NCI-H2196 (cell line): ENCODE measurements around the gene TNKS2.
"Not testable (repeated sequence)": the region's sequence is repeated elsewhere in the genome, so short reads cannot be mapped to it uniquely, and the experiment has no call there.

Source experiments
- DNase-seq: peaks from one replicate; lab custom pipeline; 2025; ENCODE audit not compliant: unreplicated experiment; lab: John Stamatoyannopoulos, UW

Gene TNKS2

DNA sequence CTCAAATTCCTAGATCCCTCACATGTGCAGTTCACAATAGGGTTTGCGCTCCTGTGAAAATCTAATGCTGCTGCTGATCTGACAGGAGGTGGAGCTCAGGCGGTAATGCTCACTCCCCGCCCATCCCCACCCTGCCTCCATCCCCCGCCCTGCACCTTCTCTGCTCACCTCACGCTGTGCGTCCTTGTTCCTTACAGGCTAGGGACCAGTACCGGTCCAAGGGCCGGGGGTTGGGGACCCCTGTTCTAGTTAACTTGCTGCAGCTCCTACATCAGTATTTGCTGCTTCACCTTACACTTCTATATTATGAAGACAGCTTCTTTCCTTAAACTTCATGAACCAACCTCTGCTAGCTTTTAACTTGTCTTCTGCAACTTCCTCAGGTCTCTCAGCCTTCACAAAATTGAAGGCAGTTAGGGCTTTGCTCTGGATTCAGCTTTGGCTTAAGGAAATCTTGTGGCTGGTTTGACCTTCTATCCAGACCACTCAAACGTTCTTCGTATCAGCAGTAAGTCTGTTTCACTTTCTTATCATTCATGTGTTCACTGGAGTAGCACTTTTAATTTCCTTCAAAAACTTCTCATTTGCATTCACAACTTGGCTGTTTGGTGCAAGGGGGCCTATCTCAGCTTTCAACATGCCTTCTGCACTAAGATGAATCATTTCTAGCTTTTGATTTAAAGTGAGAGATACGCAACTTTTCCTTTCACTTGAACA, 1.7 kb upstream of the TNKS2 start:
- no peak for DNase-seq

GRCh38 chr10:91797048-91797690, 1.1 kb upstream of the TNKS2 start:
- no peak for DNase-seq

- DNase-seq = peak; percentile 4
Measured at GRCh38 chr10:91798649-91799611, 704 bp downstream of the TNKS2 start.

GRCh38 chr10:91799612-91799975, 1.4 kb downstream of the TNKS2 start:
- DNase-seq = no peak

DNA sequence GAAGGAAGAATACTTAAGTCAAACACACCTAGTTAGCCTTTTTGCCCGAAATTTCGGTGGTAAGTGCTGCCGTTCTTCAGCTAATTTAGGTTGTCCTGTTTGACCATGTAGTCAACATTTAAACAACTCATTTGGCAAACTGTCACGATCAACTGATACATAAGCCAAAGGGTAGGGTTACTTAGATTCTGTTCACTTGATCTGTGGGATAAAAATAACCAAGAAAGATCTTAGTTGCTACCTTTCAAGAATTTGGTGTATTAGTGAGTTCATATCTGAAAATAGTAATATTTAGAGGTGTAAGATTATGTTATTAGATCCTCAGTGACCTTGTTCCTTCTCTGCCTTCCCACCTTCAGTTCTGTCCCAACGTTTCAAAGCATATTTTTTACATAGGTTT, 2.0 kb downstream of the TNKS2 start:
- DNase-seq = no peak

GRCh38 chr10:91800756-91801155, 2.5 kb downstream of the TNKS2 start:
- no peak for DNase-seq

DNA sequence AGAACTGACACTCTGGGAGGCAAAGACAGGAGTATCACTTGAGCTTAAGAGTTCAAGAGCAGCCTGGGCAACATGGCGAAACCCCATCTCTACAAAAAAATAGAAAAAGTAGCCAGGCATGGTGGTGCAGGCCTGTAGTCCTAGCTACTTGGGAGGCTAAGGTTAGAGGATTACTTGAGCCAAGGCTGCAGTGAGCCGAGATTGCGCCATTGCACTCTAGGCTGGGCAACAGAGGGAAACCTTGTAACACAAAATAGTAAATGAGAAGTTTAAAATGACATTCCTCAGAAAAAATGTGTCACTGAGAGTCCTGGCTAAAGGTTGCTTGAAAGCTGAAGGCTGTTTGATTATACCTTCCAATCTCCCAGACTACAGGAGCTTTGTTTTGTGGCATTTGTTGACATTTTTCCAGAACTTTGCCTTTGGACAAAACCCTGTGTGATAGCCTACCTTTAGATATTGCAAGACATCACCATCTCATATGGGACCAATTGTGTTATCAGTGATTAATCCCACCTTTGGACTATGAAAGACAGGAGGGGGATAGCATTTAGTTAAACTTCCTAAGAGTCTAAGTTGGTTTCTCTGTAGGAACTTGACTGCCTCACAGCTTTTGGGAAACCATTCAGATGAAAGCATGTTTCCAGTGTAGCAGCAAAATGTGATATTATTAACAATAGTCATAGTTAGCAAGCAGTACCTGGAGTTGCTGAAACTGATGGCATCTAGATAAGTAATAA, 5.3 kb downstream of the TNKS2 start:
- no peak for DNase-seq

- DNase-seq = no peak
Measured at GRCh38 chr10:91804126-91804510, 5.9 kb downstream of the TNKS2 start.

DNA sequence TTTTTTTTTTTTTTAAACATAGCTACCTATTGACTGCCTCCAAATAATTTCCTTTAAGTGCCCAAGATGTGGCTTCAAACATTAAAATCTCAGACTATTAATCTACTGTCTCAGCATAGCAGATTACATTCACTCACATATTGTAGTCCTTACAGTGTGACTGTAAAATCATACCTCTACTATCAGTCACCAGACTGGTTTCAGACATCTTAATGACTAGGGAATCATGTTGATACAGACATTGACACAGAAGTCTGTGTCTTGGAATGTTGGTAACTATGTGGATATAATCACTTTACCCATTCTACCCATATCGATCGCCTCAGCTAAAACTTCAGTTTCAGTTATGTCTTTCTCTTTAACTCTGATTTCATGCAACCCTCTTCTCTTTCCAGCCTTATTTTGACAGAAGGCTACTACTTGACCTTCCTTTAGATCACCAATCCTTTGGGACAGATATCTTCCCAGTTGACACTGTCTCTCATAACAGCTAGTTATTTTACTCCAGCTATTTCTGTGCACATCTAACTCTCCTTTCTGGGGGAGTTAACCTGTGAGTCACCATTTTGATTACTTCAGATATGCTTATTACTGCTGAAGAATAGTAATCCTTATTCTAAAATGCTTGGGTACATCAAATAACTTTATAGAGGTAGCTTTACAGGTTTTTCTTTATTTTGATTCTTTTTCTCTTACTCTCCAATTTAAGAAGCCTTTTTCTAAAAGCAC, 7.0 kb downstream of the TNKS2 start:
- no peak for DNase-seq

DNA sequence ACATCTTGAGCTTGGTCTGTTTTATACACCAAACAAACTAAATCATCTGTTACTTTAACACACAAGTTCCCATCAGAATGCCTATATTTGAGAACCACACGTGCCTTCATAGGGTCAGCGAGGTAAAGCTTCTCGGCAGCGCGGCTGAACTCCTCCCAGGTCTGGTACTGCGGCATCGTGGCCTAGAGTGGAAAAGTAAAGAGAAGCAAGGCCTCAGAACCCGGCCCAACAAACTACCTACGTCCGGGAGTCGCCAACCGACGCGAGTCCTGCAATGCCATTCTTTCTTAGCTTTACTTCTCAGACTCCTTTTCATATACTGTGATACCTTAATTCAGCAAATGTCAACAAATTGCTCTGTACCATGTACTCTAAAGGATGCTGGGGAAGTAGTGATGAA, 9.0 kb downstream of the TNKS2 start:
- DNase-seq = not testable (repeated sequence)

DNA sequence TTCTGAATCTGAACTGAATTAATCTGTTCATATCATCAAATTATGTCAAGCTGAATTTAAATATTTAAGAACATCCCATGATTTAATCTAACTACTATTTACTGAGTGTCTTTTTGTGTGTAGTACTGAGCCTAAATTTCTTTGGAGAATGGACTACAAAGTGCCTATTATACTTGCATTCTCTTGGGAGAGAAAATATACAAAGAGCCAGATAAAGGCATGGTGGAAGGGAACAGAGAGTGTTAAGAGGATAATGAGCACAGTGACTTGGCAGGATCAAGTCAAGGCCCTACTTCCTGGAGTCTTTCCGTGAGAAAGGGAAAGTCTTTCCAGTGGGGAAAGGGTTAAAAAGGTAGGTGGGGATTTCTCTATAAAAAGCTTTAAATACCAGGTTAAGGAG, 15.0 kb downstream of the TNKS2 start:
- DNase-seq = no peak

DNA sequence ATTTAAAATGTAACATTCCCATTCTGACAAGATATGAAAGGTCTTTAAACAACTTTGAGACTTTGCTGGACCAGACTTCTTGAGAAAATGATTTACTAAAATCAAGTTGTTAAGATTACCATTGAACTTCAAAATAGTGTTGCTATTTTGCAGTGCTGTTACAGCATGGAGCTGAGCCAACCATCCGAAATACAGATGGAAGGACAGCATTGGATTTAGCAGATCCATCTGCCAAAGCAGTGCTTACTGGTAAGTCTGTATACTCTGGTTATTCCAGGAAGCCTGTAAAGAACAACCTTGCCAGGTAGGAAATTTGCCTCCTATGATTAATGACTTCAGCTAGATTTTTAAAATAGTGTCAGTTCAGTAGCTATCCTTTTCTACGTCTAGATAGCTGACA, 18.8 kb downstream of the TNKS2 start:
- no peak for DNase-seq

DNA sequence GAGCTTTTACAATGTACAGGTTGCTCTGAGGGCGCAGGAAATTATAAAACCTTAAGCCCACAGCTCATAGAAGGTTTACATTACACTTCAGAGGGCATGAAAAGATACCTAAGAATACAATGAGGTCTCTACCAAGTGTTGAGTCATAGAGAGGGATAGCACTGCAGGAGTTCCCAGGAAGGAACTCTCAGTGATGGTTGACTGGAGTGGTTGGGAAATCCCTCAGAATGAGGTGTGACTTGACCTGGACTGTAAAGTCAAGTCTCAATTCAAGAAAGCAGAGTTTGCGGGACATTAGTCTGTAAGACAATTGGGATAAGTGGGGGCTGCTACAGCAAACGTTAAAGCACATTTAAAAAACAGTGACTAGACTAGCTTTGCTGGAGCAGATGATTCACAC, 21.9 kb downstream of the TNKS2 start:
- no peak for DNase-seq

DNA sequence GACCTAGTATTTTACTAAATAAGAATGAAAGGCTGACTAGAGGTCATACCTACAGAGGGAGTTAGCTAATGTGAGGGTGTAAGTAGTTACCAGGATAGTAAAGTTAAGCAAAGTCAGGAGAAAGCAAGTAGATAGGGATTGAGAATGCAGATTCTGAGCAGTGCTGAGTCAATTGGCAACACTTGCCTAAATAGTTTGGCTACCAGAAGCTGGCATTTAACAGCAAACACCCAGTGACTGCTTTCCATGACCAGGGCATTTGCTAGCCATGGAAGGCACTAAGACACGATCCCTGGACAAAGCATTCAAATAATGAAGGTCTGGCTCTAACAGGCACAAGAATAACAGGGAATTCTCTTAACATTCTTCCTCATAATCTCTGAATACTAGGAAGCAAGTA, 25.9 kb downstream of the TNKS2 start:
- DNase-seq = no peak

DNA sequence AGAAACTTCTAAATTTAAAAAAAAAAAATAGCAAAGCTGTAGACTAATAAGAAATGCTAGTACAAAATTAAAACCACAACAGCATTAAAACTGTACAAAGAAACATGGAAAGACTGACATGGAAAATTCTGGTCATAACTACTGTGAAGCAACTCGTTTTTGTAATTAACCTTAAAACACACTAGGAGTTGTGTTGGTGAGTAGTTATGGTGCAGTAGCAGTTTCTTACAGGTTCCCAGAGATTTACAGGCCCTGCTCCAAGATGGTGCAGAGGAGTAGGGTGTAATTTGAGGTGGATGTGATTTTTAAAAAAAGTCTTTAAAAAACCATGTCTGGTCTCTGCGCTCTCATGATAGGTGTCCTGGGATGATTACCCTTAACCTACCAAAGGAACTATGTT, 31.0 kb downstream of the TNKS2 start:
- no peak for DNase-seq

GRCh38 chr10:91838199-91838598, 40.0 kb downstream of the TNKS2 start:
- no peak for DNase-seq

DNA sequence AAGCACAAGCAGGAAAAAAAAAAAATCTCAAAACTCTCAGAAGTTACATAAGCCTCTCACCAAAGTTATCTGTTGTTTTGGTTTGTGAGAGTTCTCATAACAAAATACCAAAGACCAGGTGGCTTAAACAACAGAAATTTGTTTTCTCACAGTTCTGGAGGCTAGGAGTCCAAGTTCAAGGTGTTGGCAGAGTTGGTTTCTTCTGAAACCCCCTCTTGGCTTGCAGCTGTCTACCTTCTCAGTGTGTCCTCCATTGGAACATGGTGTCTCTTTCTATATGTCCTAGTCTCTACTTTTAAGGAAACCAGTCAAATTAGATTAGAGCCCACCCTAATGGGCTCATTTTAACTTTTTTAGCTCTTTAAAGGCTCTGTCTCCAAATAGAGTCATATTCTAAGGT, 44.9 kb downstream of the TNKS2 start:
- DNase-seq = no peak

DNA sequence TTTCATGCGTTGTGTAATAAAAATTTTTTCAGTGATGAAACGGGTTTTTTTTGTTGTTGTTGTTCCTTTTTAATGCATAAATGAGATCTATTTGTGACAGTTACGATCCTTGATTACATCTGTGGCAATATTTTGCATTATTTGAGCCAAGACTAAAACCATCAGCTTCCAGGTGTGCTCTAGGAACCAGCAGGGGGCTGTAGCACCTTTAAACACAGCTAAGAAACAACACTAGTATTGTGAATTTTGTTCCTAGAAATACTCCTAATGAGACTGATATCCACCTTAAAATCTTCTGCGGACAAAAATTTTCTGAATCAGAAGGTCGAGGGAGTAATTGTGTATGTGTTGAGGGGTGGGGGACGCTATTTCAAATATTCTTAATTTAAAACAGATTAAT, 58.4 kb downstream of the TNKS2 start:
- no peak for DNase-seq

- no peak for DNase-seq
Measured at GRCh38 chr10:91860885-91861284, 62.7 kb downstream of the TNKS2 start.

GRCh38 chr10:91864099-91864498, 65.9 kb downstream of the TNKS2 start:
- no peak for DNase-seq

DNA sequence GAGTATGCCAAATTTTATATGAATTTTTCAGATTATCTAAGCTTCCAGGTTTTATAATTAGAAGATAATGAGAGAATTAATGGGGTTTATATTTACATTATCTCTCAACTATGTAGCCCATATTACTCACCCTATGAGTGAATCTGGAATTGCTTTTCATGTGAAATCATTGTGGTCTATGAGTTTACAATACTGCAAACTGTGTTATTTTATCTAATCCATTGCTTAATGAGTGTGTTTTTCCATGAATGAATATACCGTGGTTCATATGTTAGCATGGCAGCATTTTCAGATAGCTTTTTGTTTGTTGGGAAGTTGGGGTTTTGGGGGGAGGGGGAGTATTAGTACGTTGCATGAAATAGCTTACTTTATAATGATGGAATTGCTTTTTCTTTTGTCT, 66.5 kb downstream of the TNKS2 start:
- DNase-seq = no peak
